ENCODE results near the gene LAD1.

The LAD1 gene

DNA sequence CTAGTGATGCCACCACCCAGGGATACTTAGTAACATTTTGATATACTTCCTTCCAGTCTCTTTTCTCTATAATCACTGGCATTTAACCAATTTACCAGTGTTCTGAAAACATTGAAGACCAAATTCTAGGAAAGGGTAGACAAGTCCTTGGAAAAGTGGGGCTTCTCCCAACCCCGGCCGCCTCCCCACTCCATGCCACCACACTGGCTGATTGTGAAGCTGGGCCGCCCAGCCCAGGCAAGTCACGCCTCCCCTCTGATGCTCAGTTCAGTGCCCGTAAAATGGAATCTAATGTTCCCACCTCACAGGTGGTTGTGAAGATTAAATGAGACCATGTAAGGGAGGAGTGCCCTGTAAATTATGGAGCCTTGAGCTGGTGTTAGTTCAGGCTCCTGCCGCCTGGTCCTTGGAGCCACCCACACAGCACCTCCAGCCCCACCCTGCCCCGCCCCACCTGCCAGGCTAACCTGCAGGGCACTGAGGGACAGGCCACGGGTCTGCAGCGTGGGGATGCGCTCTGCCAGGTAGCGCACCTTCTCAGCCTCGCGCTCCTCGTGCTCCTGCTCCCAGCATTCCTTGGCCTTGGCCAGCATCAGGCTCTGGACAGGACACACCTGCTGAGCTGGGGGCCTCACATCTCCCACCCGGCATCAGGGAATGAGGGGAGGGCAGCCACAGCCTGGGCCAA lies 15.1 kb upstream of the LAD1 start:
- DNase-seq, result no peak

DNA sequence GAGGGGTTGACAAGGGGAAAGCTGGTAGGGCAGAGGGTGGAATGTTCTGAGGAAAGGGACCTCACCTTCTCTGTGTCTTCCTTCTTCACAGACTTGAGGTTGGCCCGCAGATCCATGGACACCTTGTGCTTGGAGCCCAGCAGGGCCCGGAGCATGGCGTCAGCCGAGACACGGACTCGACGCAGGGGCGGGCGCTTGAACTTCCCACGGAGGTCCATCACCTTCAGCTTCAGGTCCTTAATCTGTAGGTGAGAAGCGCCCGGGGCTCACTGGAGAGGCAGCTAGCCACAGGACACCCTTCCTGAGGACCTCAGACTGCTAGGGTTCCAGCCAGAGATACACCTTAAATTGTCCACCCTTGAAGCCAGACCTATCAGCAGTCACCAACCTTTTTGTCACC lies 12.2 kb upstream of the LAD1 start:
- DNase-seq, result no peak

DNA sequence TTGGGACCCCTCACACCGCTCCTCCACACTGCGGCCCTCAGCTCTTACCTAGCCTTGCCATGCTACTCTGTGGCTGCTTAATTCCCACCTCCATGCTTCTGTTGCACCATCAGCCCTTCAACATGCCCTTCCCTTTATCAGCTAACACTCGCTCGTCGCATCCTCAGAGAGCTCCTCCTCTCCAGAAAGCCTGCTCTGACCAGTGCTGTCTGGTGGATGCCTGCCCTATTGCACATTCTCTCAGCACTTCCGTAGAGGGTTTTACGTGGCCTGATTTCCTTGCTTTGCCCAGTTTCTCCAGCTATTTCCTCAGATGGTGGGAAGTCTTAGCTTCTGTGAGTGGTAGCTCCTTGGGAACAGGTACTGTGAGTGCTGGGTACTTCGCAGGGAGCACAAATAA lies 10.3 kb upstream of the LAD1 start:
- no peak for DNase-seq

DNA sequence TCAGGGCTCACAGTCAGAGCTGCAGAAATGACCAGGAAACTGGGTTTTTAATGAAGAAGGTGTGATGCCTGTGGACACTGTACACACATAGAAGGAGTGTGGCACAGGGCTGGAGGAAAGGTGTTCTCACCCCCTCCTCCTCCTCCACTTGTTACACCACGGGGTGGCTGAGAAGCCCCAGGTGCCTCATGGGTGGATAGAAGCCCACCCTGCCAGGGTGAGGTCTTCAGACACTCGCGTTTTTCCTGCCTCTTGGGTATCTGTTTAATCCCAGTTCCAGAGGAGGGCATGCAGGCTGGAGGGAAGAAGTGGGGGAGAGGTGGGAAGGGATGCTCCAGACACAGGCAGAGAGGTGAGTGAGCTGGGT lies 9.7 kb upstream of the LAD1 start:
- DNase-seq, result no peak

DNA sequence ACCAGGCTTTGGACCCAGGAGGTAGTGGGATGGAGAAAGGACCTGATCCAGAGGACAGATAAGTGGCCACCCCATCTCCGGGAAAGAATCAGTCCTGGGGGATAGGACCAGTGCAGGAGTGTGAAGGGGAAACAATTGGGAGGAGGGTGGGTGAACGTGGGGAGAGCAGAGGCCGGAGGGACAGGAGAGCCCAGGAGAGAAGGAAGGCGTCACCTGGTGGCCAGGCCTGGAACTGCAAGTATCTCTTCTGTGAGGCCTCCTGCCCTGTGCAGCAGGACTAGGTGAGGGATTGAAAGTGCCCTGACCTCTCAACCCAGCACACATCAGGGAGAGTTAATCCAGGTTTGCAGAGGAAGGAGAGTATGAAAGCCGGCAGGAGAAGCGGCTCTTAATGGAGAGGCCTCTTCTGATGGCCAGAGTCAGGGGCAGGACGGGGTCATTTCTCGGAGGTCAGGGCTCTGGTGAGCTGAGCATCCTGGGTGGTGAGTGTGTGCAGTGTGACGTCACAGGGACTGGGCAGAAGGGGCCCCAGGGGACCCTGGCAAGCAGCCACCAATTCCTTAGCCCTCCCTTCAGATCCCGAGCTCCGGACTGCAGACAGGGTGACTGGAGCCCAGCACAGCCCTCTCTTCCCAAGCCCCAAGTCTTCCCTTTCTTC lies 9.2 kb upstream of the LAD1 start:
- peak; percentile 80 for DNase-seq

DNA sequence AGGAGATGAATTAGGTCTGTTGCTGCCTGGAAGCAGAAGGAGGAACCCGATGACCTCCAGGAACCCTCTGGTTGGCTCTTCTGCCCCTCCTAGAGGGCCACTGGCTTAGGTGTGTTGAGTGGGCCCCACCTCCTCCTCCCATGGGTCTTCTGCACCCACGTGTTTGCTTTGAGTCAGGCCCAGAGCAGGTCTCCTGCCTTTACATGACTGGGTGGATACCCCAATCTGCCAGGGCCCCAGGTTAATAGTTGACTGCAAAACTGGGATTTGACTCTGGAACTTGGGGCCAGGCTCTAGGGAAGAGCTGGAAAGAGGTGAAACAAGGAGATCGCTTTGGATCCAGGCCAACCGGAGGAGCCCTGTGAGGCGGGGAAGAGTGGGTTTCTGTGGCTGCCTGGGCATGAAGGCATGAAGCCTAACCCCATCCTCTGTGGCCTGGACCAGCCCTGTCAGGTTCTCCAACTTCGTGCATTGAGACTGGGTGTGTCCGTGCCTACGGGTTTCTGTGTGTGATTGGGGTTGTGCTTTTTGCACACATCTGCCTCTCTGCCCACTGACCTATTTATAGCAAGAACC lies 7.8 kb upstream of the LAD1 start:
- DNase-seq, result no peak

DNA sequence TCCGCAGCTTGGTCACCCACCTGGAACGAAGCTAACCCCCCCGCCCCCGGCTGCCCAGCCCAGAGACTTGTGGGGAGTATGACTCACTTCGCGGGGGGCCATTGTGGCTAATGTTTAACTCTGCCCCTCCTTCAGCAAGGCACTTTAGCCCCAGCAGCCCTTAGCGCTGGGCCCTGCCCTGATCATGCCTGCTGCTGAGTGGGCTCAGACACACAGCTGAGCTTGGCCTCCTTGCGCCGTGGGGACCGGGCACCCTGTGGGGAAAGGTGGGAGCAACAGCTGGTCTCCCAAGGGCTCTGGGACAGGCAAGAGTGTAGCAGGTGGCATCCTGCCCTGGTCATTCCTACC lies 6.3 kb upstream of the LAD1 start:
- no peak for DNase-seq

DNA sequence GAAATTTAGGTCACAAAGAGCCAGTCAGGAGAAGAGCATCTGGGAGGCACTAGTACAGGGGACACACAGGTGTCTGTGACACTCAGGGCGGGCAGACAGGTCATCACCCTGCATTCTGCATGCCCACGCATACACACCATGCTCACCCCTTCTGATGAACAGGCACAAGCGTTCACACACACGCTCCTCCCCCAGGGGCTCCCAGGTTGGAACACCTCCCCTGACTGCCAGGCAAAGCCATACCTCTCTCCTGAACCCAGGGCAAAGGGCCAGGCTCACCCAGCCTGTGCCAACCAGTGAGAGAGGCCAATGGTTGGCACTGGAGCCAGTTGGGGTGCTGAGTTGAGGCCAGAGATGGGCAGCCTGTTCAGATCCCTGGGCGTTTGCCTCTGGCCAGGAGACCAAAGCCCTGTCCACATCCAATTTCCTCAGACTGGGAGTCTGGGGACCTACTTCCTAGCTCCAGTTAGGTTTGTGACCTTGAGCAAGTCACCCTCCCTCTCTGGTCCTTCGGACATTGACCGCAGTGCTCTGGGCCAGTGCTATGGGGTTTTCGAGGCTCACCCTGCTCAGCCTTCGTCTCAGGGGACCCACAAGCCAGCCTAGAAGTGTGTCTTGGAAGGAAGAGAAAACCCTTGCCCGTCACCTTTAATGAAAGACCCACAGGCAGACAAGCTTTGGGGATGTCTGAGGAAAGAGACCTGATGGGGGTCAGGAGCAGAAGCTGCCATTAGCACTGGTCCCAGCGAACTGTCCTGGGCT lies 5.8 kb upstream of the LAD1 start:
- DNase-seq, result no peak

DNA sequence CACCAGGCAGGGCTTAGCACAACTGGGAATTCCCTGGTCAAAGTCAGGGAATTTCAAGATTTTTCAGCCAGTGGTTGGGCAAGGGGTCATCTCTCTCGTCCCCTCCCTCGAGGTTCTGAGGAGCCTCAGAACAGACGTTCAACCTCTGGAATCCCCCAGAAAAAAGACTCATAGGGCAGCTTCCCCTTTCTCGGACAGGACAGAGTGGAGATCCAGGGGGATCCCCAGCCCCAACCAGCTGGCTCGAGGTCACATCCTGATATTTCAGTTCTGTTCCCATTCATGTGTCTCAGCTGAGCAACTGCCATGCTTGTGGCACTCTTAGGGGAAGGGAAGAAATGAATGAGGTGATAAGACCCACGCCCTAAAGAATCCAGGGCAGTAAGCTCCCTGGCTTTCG lies 4.9 kb upstream of the LAD1 start:
- no peak for DNase-seq

DNA sequence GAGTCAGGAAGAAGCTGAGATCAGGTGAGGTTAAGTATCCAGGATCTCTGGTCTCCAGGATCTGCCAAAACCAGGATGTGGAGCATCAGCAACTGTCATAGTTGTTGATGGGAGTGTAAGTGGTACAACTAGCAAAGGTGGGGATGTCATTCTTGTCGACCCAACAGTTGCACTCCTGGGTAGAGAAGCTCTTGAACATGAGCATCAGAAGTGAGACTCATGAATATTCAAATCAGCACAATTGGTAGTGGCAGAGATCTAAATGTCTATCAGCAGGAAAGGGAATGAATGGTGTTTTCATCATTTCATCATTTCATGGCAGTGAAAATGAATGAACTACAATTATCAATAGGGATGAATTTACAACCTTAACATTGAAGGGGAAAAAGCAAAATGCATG lies 4.2 kb upstream of the LAD1 start:
- no peak for DNase-seq

DNA sequence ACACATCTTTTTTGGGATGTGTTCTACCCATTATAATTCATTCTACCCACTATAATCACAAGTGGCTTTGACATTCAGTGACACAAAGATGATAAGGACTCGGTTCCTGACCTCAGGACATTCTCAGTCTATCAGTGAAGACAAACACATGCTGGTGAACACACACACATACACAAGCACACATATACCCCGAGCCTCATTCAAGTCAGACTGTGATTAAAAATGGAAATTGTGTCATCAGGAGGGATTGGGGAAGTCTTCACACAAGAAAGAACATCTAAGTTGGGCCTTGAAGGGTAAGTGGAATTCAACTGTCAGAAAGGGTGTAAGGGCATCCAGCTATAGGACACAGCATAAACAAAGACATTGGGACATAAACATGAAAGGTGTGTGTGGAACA lies 2.6 kb upstream of the LAD1 start:
- DNase-seq, result no peak

DNA sequence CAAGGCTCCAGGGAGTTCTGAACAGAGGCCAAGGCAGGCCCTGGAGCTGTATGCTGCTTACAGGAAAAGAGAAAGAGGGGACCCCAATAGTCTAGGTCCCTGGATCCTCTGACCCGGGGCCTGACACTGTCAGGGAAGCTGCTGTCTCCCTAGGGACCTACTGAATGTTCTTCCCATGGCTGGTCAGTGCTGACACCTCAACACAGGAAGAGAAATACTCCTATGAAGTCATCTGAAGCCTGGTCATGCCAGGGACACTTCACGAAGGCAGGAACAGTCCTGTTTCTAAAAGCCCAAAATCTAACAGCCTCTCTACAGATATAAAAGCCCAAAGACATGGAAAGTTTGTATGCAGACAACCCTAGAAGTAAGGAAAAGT lies 1.7 kb upstream of the LAD1 start:
- DNase-seq, result no peak

DNA sequence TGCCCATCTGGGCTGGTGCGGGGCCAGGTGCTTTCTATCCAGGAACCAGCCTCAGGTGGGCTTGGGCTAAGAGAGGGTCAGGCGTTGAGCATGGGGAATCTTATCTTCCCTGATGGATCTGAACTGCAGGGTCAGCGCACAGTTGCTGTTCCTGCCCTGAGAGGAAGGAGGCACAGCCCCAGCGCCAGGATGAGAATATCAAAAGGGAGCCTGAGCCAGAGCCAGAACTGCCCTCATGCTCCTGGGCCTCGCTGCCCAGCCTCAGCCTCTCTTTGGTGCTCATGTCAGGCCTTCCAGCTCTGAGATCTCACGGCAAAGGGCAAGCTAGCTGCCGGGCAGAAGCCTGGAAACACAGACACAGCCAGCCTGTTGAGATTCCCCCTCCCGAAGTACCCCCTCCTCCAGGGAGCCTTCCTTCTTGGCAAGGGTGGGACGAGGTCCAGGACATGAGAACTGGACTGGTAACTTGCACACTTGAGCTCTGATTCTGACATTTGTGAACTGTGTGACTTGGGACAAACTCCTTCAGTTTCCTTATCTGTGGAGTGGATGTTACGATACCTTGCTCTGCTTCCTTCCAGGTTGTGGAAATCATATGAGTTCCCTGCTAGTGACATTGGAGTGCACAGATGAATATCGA lies 1.2 kb upstream of the LAD1 start:
- no peak for DNase-seq

DNA sequence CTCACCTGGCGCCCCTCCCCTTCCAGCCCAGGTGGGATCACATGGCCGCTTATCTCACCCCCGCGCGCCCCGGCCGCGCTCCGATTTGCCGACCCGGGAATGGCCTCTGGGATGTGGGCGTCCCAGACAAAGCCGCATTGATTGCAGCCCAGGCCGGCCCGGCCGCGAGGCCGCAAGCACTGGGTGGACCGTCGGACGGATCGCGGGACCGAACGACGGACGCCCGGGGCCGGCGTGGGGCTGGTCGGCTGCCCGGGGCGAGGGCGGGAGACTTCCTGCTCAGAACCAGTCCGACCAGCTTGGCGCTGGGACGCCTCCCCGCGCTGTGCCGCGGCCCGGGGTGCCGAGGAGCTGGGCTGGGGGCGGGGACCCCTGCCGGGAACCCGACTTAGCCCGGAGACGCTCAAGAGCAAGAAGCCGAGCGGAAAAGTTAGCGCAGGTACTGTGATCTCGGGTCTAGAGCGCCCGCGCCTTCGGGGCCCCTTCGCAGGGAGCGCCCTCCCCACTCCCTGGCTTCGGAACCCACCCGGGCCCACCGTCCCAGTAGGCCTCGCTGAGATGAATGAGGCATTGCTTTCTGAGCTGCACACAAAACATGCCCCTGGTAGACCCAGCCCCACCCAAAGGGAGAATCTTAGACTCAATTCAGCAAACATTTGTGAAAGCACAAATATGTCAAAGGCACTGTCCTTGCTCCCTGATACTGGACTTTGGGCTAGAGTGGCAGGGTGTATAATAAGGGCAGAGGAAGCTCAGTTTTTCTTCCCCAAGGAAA lies 415 bp upstream of the LAD1 start:
- peak; percentile 47 for DNase-seq

DNA sequence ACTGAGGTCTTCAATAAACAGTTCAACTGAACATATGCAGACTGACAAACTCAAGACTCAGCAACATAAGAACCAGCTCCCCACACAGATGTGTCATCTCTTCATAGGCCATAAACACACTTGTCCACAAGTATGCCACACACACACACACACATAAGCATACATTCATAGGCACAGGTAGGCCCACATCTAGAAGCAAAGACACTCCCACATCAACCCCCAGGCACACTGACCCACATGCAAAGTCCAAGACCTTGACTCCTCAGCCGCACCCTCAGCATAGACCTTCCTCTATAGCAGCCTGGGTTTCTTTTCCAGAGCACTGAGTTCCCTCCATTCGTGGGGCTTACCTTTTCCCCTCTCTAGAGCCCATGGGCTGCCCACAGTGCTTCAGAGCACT lies 1.4 kb downstream of the LAD1 start:
- DNase-seq, result no peak

DNA sequence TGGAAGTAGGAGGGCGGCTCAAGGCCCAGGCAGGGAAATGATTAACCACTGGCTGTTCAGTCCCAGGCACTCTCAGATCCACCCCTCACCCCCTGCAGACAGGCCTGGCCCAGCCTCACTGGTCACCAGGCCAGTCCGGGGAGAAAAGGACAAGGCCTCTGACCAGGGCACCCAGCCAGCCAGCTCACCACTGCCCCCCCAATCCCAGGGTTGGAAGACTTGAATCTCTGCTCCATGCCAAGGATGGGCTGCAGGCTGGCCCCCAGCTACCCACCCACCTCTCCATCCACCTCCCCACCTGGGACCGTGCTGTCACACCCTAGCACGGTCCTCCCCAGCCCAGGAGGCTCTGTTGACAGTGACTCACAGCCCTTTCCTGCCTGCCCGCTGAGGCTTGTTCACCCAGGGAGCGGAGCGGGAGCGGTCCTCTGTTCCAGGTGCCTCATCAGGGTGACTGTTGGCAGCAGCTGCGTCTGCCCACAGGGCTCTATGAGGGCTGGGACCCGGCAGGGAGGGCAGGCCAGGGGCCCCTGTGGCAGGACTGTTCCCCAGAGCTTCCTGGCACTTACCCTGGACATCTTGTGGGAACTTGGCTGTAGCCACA lies 2.2 kb downstream of the LAD1 start:
- no peak for DNase-seq

DNA sequence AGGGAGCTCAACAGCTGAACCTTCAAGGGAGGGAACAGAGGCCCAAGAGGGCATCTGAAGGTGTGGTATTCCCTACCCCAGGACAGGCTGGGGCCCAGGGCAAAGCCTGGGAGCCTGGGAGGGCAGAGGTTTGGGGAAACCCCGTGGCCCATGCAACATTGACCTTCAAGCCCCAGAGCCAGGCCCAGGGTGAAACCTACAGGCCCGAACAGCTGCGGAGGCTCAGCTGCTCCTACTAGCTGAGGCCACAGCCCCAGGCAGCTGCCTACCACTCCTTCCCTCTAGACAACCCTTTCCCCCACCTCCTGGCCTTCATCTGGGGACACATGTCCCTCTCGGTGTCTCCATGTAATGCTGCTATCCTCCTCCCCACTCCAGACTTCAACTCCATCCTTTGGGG lies 3.2 kb downstream of the LAD1 start:
- DNase-seq, result no peak

DNA sequence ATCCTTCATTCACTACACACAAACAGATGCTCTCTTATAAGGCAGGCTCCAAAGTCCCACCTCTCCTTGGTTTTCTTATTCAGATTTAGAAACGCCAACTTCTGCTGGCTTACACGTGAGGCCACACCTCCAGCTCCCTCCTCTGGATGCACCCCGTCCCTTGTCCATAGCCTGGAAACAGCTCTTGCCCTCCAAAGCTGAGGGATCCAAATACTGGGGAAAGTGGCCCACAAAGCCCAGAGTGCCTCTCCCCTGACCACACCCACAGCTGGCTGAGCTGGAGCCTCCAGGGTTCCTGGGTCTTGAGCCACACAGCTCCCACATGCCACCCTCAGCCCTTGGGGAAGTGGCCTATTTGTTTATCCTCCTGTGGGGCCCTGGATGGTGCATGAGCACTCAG lies 4.5 kb downstream of the LAD1 start:
- no peak for DNase-seq

DNA sequence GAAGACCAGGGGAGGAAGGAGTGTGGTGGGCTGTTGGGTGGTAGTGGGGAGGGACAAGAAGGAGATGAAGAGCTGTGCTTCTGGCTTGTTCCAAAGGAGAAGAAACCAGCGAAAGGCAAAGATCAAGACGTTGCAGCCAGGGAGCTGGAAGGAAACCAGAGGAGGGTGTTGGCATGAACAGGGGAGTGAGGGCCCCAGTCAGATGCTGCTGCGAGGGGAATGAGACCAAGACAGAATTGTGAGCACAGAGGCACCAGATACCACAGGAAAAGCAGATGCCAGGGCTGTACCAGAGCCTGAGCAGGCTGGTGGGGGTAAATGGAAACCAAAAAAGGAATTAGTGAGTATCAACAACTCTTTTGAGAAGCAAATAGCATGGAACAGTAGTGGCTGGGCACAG lies 6.0 kb downstream of the LAD1 start:
- no peak for DNase-seq

DNA sequence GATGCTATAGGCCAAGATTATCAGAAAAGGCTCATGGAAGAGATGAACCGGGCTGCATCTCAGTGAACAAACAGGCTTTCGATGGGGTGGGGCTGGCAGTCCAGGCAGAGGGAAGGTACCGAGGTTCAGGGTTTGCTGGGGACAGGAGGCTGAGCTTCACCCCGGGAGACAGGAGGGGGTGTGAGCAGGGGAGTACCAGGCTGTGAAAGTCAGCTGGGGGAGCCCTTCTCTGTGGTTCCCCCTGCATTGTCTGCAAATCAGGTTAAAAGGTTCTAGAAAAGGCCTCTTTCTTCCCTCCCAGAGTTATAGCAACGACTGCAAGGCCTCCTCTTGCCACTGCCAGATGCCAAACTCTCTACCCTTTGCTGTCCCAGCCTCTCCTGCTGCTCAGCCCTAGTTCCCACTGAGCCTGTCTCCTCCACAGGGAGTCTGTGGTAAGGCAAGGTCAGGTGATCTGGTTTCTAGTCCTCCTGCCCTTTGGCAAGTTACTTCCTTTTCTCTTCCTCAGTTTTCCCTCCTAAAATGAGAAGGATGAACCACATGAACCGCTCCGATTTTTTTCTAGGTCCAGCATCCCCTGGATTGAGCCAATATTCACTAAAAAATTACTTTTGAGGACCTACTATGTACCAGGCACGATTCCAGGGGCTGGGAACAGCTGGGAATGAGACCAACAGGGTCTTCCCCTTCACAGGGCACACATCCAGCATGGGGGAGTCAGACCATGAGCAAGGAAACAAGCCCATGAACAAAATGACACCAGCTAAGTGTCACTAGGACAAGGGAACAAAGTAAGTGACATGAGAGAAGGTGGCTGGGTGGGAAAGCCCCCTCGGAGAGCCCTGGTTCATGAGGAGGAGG lies 7.2 kb downstream of the LAD1 start:
- DNase-seq, result no peak

DNA sequence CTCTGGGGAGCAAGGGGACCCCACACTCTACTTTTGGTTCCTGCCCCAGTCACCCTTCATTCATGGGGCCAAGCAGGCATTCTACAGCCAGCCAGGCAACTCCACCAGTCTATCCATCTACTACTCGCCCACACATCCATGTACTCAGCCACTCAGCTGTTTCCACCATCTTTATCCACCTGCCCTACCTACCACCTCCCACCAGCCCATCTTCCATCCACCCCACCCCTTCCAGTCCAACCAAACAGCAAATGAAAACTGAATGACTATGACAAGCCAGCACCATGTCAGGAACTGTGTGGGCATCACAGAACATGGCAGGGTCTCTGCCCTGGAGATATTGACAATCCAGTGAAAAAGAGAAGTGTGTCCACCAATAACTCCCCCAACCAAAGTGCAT lies 7.9 kb downstream of the LAD1 start:
- no peak for DNase-seq

DNA sequence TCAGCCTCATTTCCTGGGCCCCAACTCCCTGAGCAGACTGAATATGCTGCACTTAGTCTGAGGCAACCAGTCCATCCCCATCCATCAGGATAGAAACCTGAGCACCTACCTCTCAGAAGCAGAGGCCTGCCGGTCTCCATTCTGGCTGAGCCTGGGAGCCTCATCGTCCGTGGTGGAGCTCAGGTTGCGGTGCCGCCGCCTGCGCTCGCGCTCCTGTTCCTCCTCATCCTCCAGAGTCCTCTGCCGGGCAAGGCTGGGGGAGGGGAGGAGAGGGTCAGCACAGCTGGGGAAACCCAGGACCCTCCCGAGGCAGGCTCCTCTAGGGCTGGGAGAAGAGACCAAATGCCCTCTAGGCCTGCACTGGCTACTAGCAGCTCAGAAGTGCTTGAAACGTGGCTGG lies 10.1 kb downstream of the LAD1 start:
- DNase-seq, result no peak

Data from NCI-H345 (cell line).